C4-2B (cell line): Measurements from ENCODE around the gene TNNC1.

ENCODE experiments used
- H3K27ac ChIP-seq: fragments of 450-650 bp; 2 replicates; pipeline ENCODE4 v1.5.1; 2017
- CTCF ChIP-seq: fragments of 450-650 bp; conservative IDR thresholded peaks from 2 replicates; pipeline ENCODE4 v1.5.1; 2017; ENCODE audit warnings: mild to moderate bottlenecking
- ZFX ChIP-seq: fragments of 450-650 bp; IDR thresholded peaks from 2 replicates; pipeline ENCODE4 v1.6.1; 2017

The TNNC1 gene

GRCh38 chr3:52489453-52489852 lies 35.6 kb upstream of the TNNC1 start:
- TF ChIP-seq ZFX (no peak), CTCF (no peak)

GRCh38 chr3:52488746-52489145 lies 34.9 kb upstream of the TNNC1 start:
- TF ChIP-seq CTCF = no peak
- no peak for TF ChIP-seq ZFX
- no peak overlapping the region for H3K27ac ChIP-seq

More at GRCh38 chr3:52489453-52489852, 35.6 kb upstream of the TNNC1 start:
- H3K27ac ChIP-seq = no peak overlapping the region

GRCh38 chr3:52487788-52488691 lies 34.2 kb upstream of the TNNC1 start:
- no peak overlapping the region for H3K27ac ChIP-seq
- no peak for TF ChIP-seq CTCF
- no peak for TF ChIP-seq ZFX

GRCh38 chr3:52487050-52487787 lies 33.4 kb upstream of the TNNC1 start:
- no peak overlapping the region for H3K27ac ChIP-seq
- TF ChIP-seq ZFX (no peak), CTCF (no peak)

- no peak for TF ChIP-seq CTCF
- TF ChIP-seq ZFX = no peak
- H3K27ac ChIP-seq = no peak overlapping the region
Observed at GRCh38 chr3:52484680-52485461, 31.0 kb upstream of the TNNC1 start.

- TF ChIP-seq CTCF (no peak), ZFX (no peak)
- H3K27ac ChIP-seq = no peak overlapping the region
Observed at GRCh38 chr3:52483577-52484381, 29.9 kb upstream of the TNNC1 start.
